Activated T-cell treated with anti-CD3 and anti-CD28 coated beads, Interleukin-2, amount 50 U/mL, for 4 hours (primary cell): ENCODE data around the gene MAMDC2. TPM values are rescaled to one million over a fixed set of nuclear protein-coding genes. Genes with fewer than 3 reads are reported as not detected.
"Not testable (repeated sequence)": the region's sequence is repeated elsewhere in the genome, so short reads cannot be mapped to it uniquely, and the experiment has no call there.

Experiments
- ATAC-seq, 2 donors: fragments of 200-7000 bp; cut with Tn5 transposase; one replicate each; pipeline ENCODE4 v1.10.0; 2021
- DNase-seq: peaks from one replicate; pipeline ENCODE4 v3.0.0-alpha.2; 2020
- H3K27me3 Mint-ChIP-seq: one replicate; pipeline ENCODE4 v1.8.0; 2021; ENCODE audit warnings: low read depth, mixed read lengths
- H3K36me3 Mint-ChIP-seq: one replicate; pipeline ENCODE4 v1.8.0; 2022; ENCODE audit warnings: mixed read lengths; ENCODE audit not compliant: insufficient read depth
- H3K4me1 Mint-ChIP-seq: one replicate; pipeline ENCODE4 v1.8.0; 2021; ENCODE audit warnings: low read depth, mixed read lengths
- H3K4me3 Mint-ChIP-seq: one replicate; pipeline ENCODE4 v1.8.0; 2021; ENCODE audit warnings: mild to moderate bottlenecking, moderate library complexity, mixed read lengths
- H3K9me3 Mint-ChIP-seq: one replicate; pipeline ENCODE4 v1.8.0; 2021; ENCODE audit warnings: mixed read lengths
- total RNA-seq, 3 donors: library from RNA; stranded (reverse); gene quantifications; one replicate each; pipeline ENCODE4 v1.2.1, GENCODE V29; 2021

Gene MAMDC2
- total RNA-seq, 3 donors from 2014 or later: not detected

GRCh38 chr9:70165006-70165602, 121.5 kb downstream of the MAMDC2 start:
- Mint-ChIP-seq H3K36me3 (no peaks in the 10 kb centered on the region), H3K4me1 (no peaks in the 10 kb centered on the region)
- ATAC-seq: no peak

DNA sequence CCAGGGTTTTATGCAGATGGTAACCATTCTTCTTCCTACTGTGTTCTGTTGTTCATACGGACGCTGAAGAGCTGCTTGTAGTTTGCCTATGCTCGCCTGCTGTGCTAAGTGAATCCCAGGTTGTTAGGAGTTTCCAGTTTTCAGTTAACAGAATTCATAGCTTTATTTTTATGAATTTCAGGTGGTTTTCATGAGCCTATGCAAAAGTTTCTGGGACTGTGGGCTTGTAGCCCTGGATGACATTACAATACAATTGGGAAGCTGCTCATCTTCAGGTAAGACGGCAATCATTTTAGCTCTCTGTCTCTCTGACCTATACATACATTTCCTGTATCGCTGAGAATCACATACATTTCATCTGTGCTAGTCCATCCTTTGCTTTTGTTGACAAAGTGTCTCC, 124.9 kb downstream of the MAMDC2 start:
- no peak overlapping the region for H3K4me3 Mint-ChIP-seq

More at GRCh38 chr9:70165006-70165602, 121.5 kb downstream of the MAMDC2 start:
- H3K9me3 Mint-ChIP-seq: no peaks in the 10 kb centered on the region
- no peak for DNase-seq
- peaks cover 2% of the 10 kb centered on the region for H3K27me3 Mint-ChIP-seq
- H3K4me3 Mint-ChIP-seq: no peak overlapping the region

GRCh38 chr9:70169222-70169621, 125.6 kb downstream of the MAMDC2 start:
- no peak for DNase-seq
- Mint-ChIP-seq H3K4me3 (no peak overlapping the region), H3K9me3 (no peaks in the 10 kb centered on the region), H3K36me3 (no peaks in the 10 kb centered on the region), H3K27me3 (peaks cover 2% of the 10 kb centered on the region), H3K4me1 (no peaks in the 10 kb centered on the region)
- ATAC-seq: no peak

More for the DNA sequence above, 124.9 kb downstream of the MAMDC2 start:
- H3K9me3 Mint-ChIP-seq: no peaks in the 10 kb centered on the region
- no peaks in the 10 kb centered on the region for H3K36me3 Mint-ChIP-seq
- DNase-seq (no peak), ATAC-seq (no peak)
- H3K4me1 Mint-ChIP-seq: no peaks in the 10 kb centered on the region
- H3K27me3 Mint-ChIP-seq: peaks cover 2% of the 10 kb centered on the region

DNA sequence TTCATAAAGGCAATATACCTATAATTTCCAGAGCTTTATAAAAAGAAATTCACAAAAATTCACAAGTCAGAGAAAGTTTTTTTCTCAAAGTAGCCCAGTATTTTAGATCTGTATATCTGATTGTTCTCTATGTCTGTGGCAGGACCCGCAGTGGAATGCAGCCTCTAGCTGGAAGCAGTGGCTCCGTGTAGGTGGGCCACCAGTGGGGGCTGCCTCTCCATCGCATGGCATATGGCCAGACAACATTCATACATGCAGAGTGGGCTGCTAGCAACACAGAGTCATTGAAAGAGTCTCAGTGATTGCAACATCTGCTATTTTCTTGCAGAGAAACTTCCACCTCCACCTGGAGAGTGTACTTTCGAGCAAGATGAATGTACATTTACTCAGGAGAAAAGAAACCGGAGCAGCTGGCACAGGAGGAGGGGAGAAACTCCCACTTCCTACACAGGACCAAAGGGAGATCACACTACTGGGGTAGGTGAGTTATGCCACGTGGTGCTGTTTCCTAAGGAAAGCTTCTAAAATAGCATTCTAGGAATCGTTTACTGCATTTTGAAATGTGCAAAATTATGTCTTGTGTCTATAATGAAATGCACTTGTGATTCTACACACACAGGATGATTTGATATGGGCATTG, 126.6 kb downstream of the MAMDC2 start:
- no peak for DNase-seq

DNA sequence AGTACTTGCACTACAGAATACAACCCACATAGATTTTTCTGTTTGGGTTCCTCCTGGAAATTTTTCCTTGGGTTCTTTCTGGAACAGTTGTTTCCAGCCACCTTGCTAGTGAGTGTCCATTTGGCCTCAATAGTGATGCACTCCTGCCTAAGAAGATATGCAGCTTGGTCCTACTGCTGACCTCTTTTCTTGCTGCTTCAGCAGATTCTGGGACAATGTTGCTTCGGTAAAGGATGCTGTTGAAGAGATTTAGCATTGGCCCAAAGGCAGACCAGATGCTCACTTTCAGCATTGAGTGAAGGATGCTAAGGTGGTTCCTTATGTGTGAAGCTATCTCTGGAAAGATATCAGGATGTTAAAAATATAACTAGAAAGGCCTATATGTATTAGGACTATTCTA, 128.9 kb downstream of the MAMDC2 start:
- no peaks in the 10 kb centered on the region for H3K36me3 Mint-ChIP-seq
- H3K4me3 Mint-ChIP-seq: no peak overlapping the region
- no peak for ATAC-seq
- H3K27me3 Mint-ChIP-seq: no peaks in the 10 kb centered on the region
- no peak for DNase-seq
- no peaks in the 10 kb centered on the region for H3K4me1 Mint-ChIP-seq
- no peaks in the 10 kb centered on the region for H3K9me3 Mint-ChIP-seq

More for the DNA sequence above, 126.6 kb downstream of the MAMDC2 start:
- ATAC-seq: no peak
- H3K4me3 Mint-ChIP-seq: no peak overlapping the region
- H3K9me3 Mint-ChIP-seq: no peaks in the 10 kb centered on the region
- no peaks in the 10 kb centered on the region for H3K36me3 Mint-ChIP-seq
- H3K27me3 Mint-ChIP-seq: peaks cover 2% of the 10 kb centered on the region
- no peaks in the 10 kb centered on the region for H3K4me1 Mint-ChIP-seq

DNA sequence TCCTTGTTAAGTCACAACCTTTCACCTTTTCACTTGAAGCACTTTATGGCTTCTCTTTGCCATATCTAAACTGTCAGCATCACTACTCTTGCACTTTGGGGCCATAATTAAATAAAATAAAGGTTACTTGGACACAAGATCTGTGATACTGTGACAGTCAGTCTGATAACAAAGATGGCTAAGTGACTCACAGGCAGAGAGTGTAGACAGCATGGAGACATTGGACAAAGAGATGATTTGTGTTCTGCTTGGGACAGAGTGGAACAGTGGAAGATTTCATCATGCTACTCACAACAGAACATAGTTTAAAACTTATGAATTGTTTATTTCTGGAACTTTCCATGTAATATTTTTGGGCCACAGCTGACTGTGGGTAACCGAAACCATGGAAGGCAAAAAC, 133.5 kb downstream of the MAMDC2 start:
- no peaks in the 10 kb centered on the region for H3K36me3 Mint-ChIP-seq
- H3K4me1 Mint-ChIP-seq: no peaks in the 10 kb centered on the region
- H3K27me3 Mint-ChIP-seq: no peaks in the 10 kb centered on the region
- H3K4me3 Mint-ChIP-seq: no peak overlapping the region
- ATAC-seq (no peak), DNase-seq (no peak)
- H3K9me3 Mint-ChIP-seq: peaks cover 3% of the 10 kb centered on the region

GRCh38 chr9:70192707-70193106, 149.1 kb downstream of the MAMDC2 start:
- Mint-ChIP-seq H3K27me3 (no peaks in the 10 kb centered on the region), H3K9me3 (peaks cover 16% of the 10 kb centered on the region), H3K4me1 (no peaks in the 10 kb centered on the region), H3K4me3 (no peak overlapping the region), H3K36me3 (peaks cover 3% of the 10 kb centered on the region)
- ATAC-seq: no peak
- no peak for DNase-seq

DNA sequence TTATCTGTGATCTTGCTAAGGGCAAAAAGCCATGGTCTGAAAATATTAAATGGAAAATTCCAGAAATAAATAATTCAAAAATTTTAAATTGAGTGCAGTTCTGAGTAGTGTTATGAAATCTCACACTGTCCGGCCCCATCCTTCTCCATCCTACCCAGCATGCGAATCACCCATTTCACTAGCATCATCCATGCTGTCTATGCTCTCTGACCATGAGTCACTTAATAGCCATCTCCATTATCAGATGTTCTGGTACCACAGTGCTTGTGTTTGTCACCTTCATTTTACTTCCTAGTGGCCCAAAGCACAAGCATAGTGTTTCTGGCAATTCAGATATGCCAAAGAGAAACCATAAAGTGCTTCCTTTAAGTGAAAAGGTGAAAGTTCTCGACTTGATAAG, 151.8 kb downstream of the MAMDC2 start:
- Mint-ChIP-seq H3K27me3 (no peaks in the 10 kb centered on the region), H3K36me3 (no peaks in the 10 kb centered on the region), H3K4me3 (no peak overlapping the region), H3K4me1 (no peaks in the 10 kb centered on the region), H3K9me3 (peaks cover 12% of the 10 kb centered on the region)
- DNase-seq (no peak), ATAC-seq (no peak)

- Mint-ChIP-seq H3K4me3 (no peak overlapping the region), H3K27me3 (no peaks in the 10 kb centered on the region), H3K4me1 (no peaks in the 10 kb centered on the region), H3K36me3 (no peaks in the 10 kb centered on the region), H3K9me3 (peaks cover 10% of the 10 kb centered on the region)
- no peak for DNase-seq
- ATAC-seq: no peak
Measured at GRCh38 chr9:70197216-70198044, 153.8 kb downstream of the MAMDC2 start.

DNA sequence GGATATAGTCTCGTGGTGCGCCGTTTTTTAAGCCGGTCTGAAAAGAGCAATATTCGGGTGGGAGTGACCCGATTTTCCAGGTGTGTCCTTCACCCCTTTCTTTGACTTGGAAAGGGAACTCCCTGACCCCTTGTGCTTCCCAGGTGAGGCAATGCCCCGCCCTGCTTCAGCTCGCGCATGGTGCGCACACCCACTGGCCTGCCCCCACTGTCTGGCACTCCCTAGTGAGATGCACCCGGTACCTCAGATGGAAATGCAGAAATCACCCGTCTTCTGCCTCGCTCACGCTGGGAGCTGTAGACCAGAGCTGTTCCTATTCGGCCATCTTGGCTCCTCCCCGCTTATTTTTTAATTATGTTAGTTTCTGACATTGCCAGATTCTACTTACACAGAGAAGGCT, 161.1 kb downstream of the MAMDC2 start:
- not testable (repeated sequence) for H3K27me3 Mint-ChIP-seq, H3K4me3 Mint-ChIP-seq, ATAC-seq, H3K36me3 Mint-ChIP-seq, DNase-seq, H3K4me1 Mint-ChIP-seq
- peaks cover 15% of the 10 kb centered on the region for H3K9me3 Mint-ChIP-seq

DNA sequence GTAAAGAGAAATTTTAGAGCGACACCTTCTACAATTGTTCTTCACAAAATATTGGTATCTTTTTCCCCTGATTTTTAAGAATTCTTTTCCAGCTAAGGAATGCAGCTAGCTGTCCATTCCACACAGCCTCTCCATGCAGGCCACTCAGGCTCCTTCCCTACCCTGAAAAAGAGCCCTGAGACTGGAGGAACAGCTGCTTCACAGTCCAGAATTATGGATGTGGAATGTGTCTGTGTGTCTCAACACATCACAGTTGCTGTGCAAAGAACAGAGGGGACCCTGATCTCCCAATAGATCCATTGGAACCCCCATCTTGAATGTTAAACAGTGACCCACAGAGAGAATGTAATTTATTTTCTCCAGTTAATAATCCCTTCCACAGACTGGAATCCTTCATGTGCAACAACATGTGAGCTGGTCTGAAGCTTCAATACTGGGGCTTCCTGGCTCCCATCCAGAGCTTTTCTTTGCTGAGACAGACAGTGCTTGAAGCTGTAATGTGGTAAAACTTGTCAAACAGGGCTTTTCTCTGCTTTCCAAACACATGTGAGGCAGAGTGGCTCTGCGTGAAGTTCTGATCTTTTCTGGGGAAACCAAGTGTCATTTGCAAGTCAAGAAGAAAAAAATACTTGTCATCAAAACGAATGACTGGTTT, 161.8 kb downstream of the MAMDC2 start:
- DNase-seq (no peak), ATAC-seq (no peak)
- no peaks in the 10 kb centered on the region for H3K27me3 Mint-ChIP-seq
- H3K36me3 Mint-ChIP-seq: no peaks in the 10 kb centered on the region
- no peaks in the 10 kb centered on the region for H3K4me1 Mint-ChIP-seq
- no peak overlapping the region for H3K4me3 Mint-ChIP-seq
- H3K9me3 Mint-ChIP-seq: peaks cover 19% of the 10 kb centered on the region

- Mint-ChIP-seq H3K36me3 (peaks cover 19% of the 10 kb centered on the region), H3K9me3 (peaks cover 20% of the 10 kb centered on the region), H3K4me3 (no peak overlapping the region), H3K27me3 (no peaks in the 10 kb centered on the region), H3K4me1 (no peaks in the 10 kb centered on the region)
- DNase-seq: no peak
- ATAC-seq: no peak
Measured at GRCh38 chr9:70217029-70217428, 173.4 kb downstream of the MAMDC2 start.

DNA sequence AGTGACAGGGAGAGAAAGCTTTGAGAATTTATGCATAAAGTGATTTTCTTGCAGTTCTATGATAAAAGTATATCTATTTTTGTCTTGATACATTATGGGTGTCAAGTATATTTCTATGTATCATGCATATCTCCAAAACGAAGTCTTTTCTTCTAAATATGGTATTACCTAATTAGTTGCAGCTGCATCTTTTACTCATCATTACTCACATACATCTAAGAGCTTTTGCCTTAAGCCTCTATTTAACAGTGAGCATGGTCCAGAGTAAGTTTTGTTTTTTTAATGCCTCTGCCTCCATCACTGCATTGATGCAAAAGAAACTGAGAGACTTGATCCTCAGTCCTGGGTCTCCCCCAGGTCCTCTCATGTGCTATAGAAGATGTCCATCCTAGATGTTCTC, 175.1 kb downstream of the MAMDC2 start:
- no peak overlapping the region for H3K4me3 Mint-ChIP-seq
- no peaks in the 10 kb centered on the region for H3K4me1 Mint-ChIP-seq
- no peak for ATAC-seq
- H3K36me3 Mint-ChIP-seq: peaks cover 20% of the 10 kb centered on the region
- no peak for DNase-seq
- H3K27me3 Mint-ChIP-seq: no peaks in the 10 kb centered on the region
- H3K9me3 Mint-ChIP-seq: peaks cover 10% of the 10 kb centered on the region

GRCh38 chr9:70220216-70220615, 176.6 kb downstream of the MAMDC2 start:
- no peaks in the 10 kb centered on the region for H3K27me3 Mint-ChIP-seq
- ATAC-seq: no peak
- H3K9me3 Mint-ChIP-seq: no peaks in the 10 kb centered on the region
- no peak overlapping the region for H3K4me3 Mint-ChIP-seq
- no peaks in the 10 kb centered on the region for H3K4me1 Mint-ChIP-seq
- DNase-seq: no peak
- peaks cover 6% of the 10 kb centered on the region for H3K36me3 Mint-ChIP-seq
